Ecto neural progenitor cell (in vitro differentiated cells): ENCODE measurements around the gene KCNG4.
"Not testable (repeated sequence)": the region's sequence is repeated elsewhere in the genome, so short reads cannot be mapped to it uniquely, and the experiment has no call there.

ENCODE experiments used
- DNase-seq: peaks from one replicate; pipeline ENCODE4 v3.0.0-alpha.2; 2018; ENCODE audit warnings: low spot score

Gene KCNG4

GRCh38 chr16:84205976-84206691, 33.7 kb downstream of the KCNG4 start:
- DNase-seq, result no peak

GRCh38 chr16:84205123-84205522, 34.7 kb downstream of the KCNG4 start:
- DNase-seq, result not testable (repeated sequence)

- DNase-seq, result not testable (repeated sequence)
Measured at GRCh38 chr16:84204551-84204950, 35.3 kb downstream of the KCNG4 start.

- DNase-seq, result no peak
Measured at GRCh38 chr16:84199861-84200260, 40.0 kb downstream of the KCNG4 start.

- no peak for DNase-seq
Measured at GRCh38 chr16:84199097-84199496, 40.7 kb downstream of the KCNG4 start.

GRCh38 chr16:84198401-84198800, 41.4 kb downstream of the KCNG4 start:
- no peak for DNase-seq

GRCh38 chr16:84197466-84198128, 42.2 kb downstream of the KCNG4 start:
- no peak for DNase-seq

GRCh38 chr16:84196727-84197394, 43.0 kb downstream of the KCNG4 start:
- DNase-seq, result no peak

- no peak for DNase-seq
Measured at GRCh38 chr16:84196101-84196500, 43.7 kb downstream of the KCNG4 start.

- no peak for DNase-seq
Measured at GRCh38 chr16:84195201-84196093, 44.4 kb downstream of the KCNG4 start.

- no peak for DNase-seq
Measured at GRCh38 chr16:84194470-84195200, 45.2 kb downstream of the KCNG4 start.

- no peak for DNase-seq
Measured at GRCh38 chr16:84194018-84194417, 45.8 kb downstream of the KCNG4 start.

- DNase-seq, result no peak
Measured at GRCh38 chr16:84193480-84193879, 46.3 kb downstream of the KCNG4 start.

- DNase-seq, result no peak
Measured at GRCh38 chr16:84191466-84191865, 48.3 kb downstream of the KCNG4 start.

- no peak for DNase-seq
Measured at GRCh38 chr16:84190731-84191388, 49.0 kb downstream of the KCNG4 start, which contains the start of gene ADAD2. ADAD2 (plus strand) TSS chr16:84191157; CDS start chr16:84191231, 74 bp downstream.

- DNase-seq, result peak; percentile 92
Measured at GRCh38 chr16:84186685-84187437, 53.0 kb downstream of the KCNG4 start, which contains the start of gene TAF1C. TAF1C (minus strand) TSS chr16:84187057; CDS start chr16:84184988, 2,069 bp downstream.

GRCh38 chr16:84184775-84185174, 55.0 kb downstream of the KCNG4 start:
- DNase-seq, result no peak

- DNase-seq, result no peak
Measured at GRCh38 chr16:84183911-84184591, 55.8 kb downstream of the KCNG4 start.

GRCh38 chr16:84183572-84183875, 56.3 kb downstream of the KCNG4 start:
- no peak for DNase-seq
